Heart left ventricle (tissue), 16 donors: Measurements from ENCODE around the gene PALM3. TPM values are rescaled to one million over a fixed set of nuclear protein-coding genes. Genes with fewer than 3 reads are reported as not detected.

Experiments used
- ATAC-seq, 4 donors: fragments of 200-7000 bp; cut with Tn5 transposase; one replicate each; pipeline ENCODE4 v1.9.1; 2020 to 2022; ENCODE audit warnings: moderate library complexity in 4 of 4, mild to moderate bottlenecking in 3 of 4, moderate number of reproducible peaks in 1 of 4
- DNase-seq, 5 donors: peaks; one replicate each; pipeline ENCODE4 v3.0.0-alpha.2; 2020
- H3K27ac ChIP-seq, 12 donors: fragments of 200-600 bp; sonication (generic) in 4 of 12; one replicate each; pipeline versions ENCODE4 v1.5.0 to v1.8.0; 2016 to 2022; ENCODE audit warnings: mild to moderate bottlenecking in 2 of 12
- H3K27me3 ChIP-seq, 9 donors: fragments of 200-600 bp; sonication (generic) in 2 of 9; one replicate each; pipeline versions ENCODE4 v1.5.1 to v1.8.0; 2016 to 2022; ENCODE audit warnings: mild to moderate bottlenecking in 3 of 9
- H3K36me3 ChIP-seq, 9 donors: fragments of 200-600 bp; sonication (generic) in 2 of 9; one replicate each; pipeline versions ENCODE4 v1.5.0 to v1.8.0; 2018 to 2022; ENCODE audit warnings: mild to moderate bottlenecking in 2 of 9
- H3K4me1 ChIP-seq, 12 donors: fragments of 200-600 bp; sonication (generic) in 4 of 12; one replicate each; pipeline versions ENCODE4 v1.5.0 to v1.8.0; 2016 to 2022; ENCODE audit warnings: mild to moderate bottlenecking in 3 of 12
- H3K4me3 ChIP-seq, 12 donors: fragments of 200-600 bp; sonication (generic) in 4 of 12; one replicate each; pipeline versions ENCODE4 v1.5.0 to v1.8.0; 2017 to 2022; ENCODE audit warnings: mild to moderate bottlenecking in 9 of 12, moderate library complexity in 4 of 12
- H3K9me3 ChIP-seq, 12 donors: fragments of 200-600 bp; sonication (generic) in 4 of 12; one replicate each; pipeline versions ENCODE4 v1.5.0 to v1.8.0; 2016 to 2022; ENCODE audit warnings: mild to moderate bottlenecking in 1 of 12
- POLR2A ChIP-seq, 2 donors: fragments of 450-650 bp; IDR thresholded peaks; one replicate each; pipeline ENCODE4 v1.6.1; 2017; ENCODE audit warnings: antibody characterized with exemption in 2 of 2, mild to moderate bottlenecking in 2 of 2, moderate library complexity in 2 of 2
- WGBS, 4 donors: extraction: QIAGEN DNeasy Blood & Tissue Kit in 2 of 4; methylation state at CpG; one replicate each; pipeline versions ENCODE4 v1.1.5 to v1.1.7; 2013 to 2018; 5-methylcytosine and 5-hydroxymethylcytosine counted together
- intact Hi-C, 10 donors: fragments of 100-400 bp; cut with DNase I; formaldehyde crosslinking; loops; one replicate each; pipeline versions ENCODE4 v1.11.1 to v1.14.2; 2022
- polyA plus RNA-seq, 2 donors: library from polyadenylated mRNA; stranded (reverse); fragments of 200-250 nt; gene quantifications; one replicate each; pipeline ENCODE4 v1.2.3, GENCODE V29; 2013
- total RNA-seq, 9 donors: library from RNA; depleted of rRNA in 2 of 9; stranded (reverse); fragments of >200 nt in 2 of 9; fragmentation: NEBNext Ultra II Directional in 3 of 9; extraction: Animal tissue kit (Norgen Biotek cat#: 25700) in 3 of 9; gene quantifications; one replicate each; pipeline versions ENCODE4 v1.1.0 to v1.2.4, GENCODE V29; 2016 to 2023
- TF ChIP-seq, protein P1 (sequence below), 12 donors: fragments of 200-600 bp; sonication (generic) in 4 of 12; IDR thresholded peaks; one replicate each; pipeline versions ENCODE4 v1.5.0 to v1.8.0; 2018 to 2022; ENCODE audit warnings: antibody characterized with exemption in 12 of 12, mild to moderate bottlenecking in 5 of 12
- donor health status: ischemic (EF 13 %, LVEDD 7.1; RV severe dilation, severe dysfunction).
- donor health status: healthy with polysubstance abuse.
- donor health status: DM: no; HTN: yes; CAD: no.
- donor health status: DM: no; HTN: no; CAD: no.
- donor health status: ischemic (EF 25% LVEDD 6.9; RV normal size, moderate dysfunction).
- donor health status: ischemic (EF 25% LVEDD 5.7; RV mildly dilated, moderate dysfunction).
- donor health status: healthy.
- donor health status: DM: yes; HTN: yes; CAD: no.
- donor health status: ischemic (EF 35%, LVEDD 5.7; RV mildly dilated, moderate dysfunction).
- donor health status: nonischemic (EF 11% LVEDD 7.7; RV severe dilation, severe dysfunction).
- donor health status: DM: yes; HTN: yes; CAD: no.
- donor health status: PGD.
- donor health status: ischemic (EF 29% LVEDD 5.4; RV normal size, mild dysfunction).
- donor health status: nonischemic (EF 23%, LVEDD 6.1; RV moderate dilation, normal function).

PALM3 gene
- total and polyA plus RNA-seq, 11 donors: 0.06 to 0.60 (median 0.30) TPM; not detected in 6

- no peak for ATAC-seq
- Histone ChIP-seq H3K27me3 (peaks cover 5 to 31% (median 28%) of the 10 kb centered on the region in 9 donors), H3K4me3 (no peak overlapping the region), H3K36me3 (peaks cover 0 to 10% (median 0%) of the 10 kb centered on the region in 9 donors), H3K4me1 (peaks cover 0 to 18% (median 2%) of the 10 kb centered on the region in 12 donors), H3K27ac (no peak overlapping the region), H3K9me3 (peaks cover 0 to 9% (median 0%) of the 10 kb centered on the region in 12 donors)
- no peak for TF ChIP-seq POLR2A (IDR thresholded peaks at IDR 0.05)
- TF ChIP-seq, protein P1, sequence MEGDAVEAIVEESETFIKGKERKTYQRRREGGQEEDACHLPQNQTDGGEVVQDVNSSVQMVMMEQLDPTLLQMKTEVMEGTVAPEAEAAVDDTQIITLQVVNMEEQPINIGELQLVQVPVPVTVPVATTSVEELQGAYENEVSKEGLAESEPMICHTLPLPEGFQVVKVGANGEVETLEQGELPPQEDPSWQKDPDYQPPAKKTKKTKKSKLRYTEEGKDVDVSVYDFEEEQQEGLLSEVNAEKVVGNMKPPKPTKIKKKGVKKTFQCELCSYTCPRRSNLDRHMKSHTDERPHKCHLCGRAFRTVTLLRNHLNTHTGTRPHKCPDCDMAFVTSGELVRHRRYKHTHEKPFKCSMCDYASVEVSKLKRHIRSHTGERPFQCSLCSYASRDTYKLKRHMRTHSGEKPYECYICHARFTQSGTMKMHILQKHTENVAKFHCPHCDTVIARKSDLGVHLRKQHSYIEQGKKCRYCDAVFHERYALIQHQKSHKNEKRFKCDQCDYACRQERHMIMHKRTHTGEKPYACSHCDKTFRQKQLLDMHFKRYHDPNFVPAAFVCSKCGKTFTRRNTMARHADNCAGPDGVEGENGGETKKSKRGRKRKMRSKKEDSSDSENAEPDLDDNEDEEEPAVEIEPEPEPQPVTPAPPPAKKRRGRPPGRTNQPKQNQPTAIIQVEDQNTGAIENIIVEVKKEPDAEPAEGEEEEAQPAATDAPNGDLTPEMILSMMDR (IDR thresholded peaks at IDR 0.05): no peak
- no peak for DNase-seq
- intact Hi-C loops: loop anchor here in 1 of 10 donors (10.0 kb wide), 1 partner anchor 171 kb away; no protein-coding TSS in a partner anchor
- 89 to 96% (median 95%) methylated on average over 7 to 10 of the region's 10 CpGs for WGBS, 4 donors
Measured at GRCh38 chr19:14056069-14056666, 5.7 kb downstream of the PALM3 start.

DNA sequence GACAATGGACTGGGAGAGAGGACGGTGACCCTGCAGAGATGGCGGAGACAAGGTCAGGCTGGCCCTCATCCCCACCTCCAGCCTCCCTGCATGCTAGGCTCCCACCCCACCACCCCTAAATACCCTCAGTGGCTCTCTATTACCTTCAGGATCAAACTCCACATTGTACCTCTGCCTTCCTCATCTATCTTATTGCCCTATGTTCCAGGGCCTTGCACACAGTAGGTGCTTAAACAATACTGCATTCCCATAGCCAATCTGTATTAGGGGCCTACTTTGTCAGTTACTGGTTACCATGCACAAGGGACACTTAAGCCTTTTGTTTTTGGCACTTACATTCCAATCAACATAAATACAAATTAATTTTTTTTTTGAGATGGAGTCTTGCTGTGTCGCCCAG lies 6.5 kb downstream of the PALM3 start:
- H3K27me3 ChIP-seq: peaks cover 5 to 27% (median 20%) of the 10 kb centered on the region in 9 donors
- 88 to 92% (median 91%) methylated on average over 3 of the region's 3 CpGs for WGBS, 4 donors
- no peak overlapping the region for H3K27ac ChIP-seq
- peaks cover 0 to 18% (median 0%) of the 10 kb centered on the region in 9 donors for H3K36me3 ChIP-seq
- H3K4me1 ChIP-seq: peaks cover 0 to 18% (median 2%) of the 10 kb centered on the region in 12 donors
- peaks cover 0 to 9% (median 0%) of the 10 kb centered on the region in 12 donors for H3K9me3 ChIP-seq
- no peak for TF ChIP-seq POLR2A (IDR thresholded peaks at IDR 0.05)
- TF ChIP-seq, protein P1 (IDR thresholded peaks at IDR 0.05): no peak
- intact Hi-C loops: loop anchor here in 1 of 10 donors (10.0 kb wide), 1 partner anchor 171 kb away; no protein-coding TSS in a partner anchor
- no peak for DNase-seq
- no peak for ATAC-seq
- H3K4me3 ChIP-seq: no peak overlapping the region

DNA sequence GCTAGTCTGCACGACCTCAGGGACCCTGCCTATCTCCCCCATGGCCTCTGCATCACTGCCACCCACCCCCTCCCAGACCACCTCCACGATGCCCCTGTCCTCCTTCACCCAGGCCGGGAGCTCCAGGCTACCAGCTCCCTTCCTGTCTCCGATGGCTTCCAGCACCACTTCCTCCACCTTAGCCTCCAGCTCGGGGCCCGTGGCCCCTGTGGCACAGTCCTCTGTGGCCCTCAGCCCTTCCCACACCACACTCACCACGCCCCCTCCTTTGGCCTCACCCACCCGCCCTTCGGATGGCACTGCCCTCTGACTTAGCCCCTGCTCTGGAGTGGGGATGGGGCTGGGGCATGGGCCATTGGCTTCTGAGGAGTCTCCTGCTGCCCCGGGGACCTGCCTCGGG lies 7.2 kb downstream of the PALM3 start:
- WGBS, 4 donors: 58 to 65% (median 63%) methylated on average over 11 of the region's 11 CpGs
- H3K9me3 ChIP-seq: peaks cover 0 to 9% (median 0%) of the 10 kb centered on the region in 12 donors
- H3K4me3 ChIP-seq: no peak overlapping the region
- H3K27me3 ChIP-seq: peaks cover 3 to 21% (median 13%) of the 10 kb centered on the region in 9 donors
- H3K27ac ChIP-seq: no peak overlapping the region
- H3K4me1 ChIP-seq: peaks cover 0 to 18% (median 2%) of the 10 kb centered on the region in 12 donors
- intact Hi-C loops: loop anchor here in 2 of 10 donors (5.0 to 10.0 kb wide), 2 partner anchors 170 to 172 kb away; no protein-coding TSS in a partner anchor
- H3K36me3 ChIP-seq: peaks cover 0 to 24% (median 0%) of the 10 kb centered on the region in 9 donors
- DNase-seq (no peak), ATAC-seq (no peak)
- TF ChIP-seq, protein P1 (IDR thresholded peaks at IDR 0.05): no peak
- no peak for TF ChIP-seq POLR2A (IDR thresholded peaks at IDR 0.05)

DNA sequence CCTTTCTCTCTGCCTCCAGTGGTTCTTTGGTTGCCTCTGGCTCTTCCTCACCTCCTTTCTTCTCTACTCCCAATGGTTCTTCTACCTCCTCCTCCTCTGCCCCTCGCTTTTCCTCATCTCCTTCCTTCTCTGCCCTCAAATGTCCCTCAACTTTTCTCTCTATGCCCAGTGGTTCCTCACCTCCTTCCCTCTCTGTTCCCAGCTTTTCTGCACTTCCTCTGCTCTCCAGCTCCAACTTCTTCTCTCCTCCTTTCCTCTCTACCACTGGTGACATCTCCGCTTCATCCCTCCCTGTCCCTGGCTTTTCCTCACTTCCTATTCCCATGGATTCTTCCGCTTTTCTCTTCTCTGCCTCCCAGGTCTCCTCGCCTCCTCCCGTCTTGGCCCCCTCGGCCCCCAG lies 7.8 kb downstream of the PALM3 start:
- Histone ChIP-seq H3K36me3 (peaks cover 0 to 27% (median 0%) of the 10 kb centered on the region in 9 donors), H3K4me1 (peaks cover 0 to 16% (median 2%) of the 10 kb centered on the region in 12 donors), H3K27me3 (peaks cover 0 to 15% (median 9%) of the 10 kb centered on the region in 9 donors), H3K9me3 (peaks cover 0 to 9% (median 0%) of the 10 kb centered on the region in 12 donors), H3K27ac (no peak overlapping the region), H3K4me3 (no peak overlapping the region)
- TF ChIP-seq POLR2A (IDR thresholded peaks at IDR 0.05): no peak
- TF ChIP-seq, protein P1 (IDR thresholded peaks at IDR 0.05): no peak
- intact Hi-C loops: loop anchor here in 2 of 10 donors (5.0 to 10.0 kb wide), 2 partner anchors 169 to 172 kb away; no protein-coding TSS in a partner anchor
- 73 to 83% (median 81%) methylated on average over 6 of the region's 6 CpGs for WGBS, 4 donors
- no peak for DNase-seq
- no peak for ATAC-seq
